Measurements from ENCODE around the gene P4HA3. TPM values are rescaled to one million over a fixed set of nuclear protein-coding genes. Genes with fewer than 3 reads are reported as not detected.
"Not testable (repeated sequence)": the region's sequence is repeated elsewhere in the genome, so short reads cannot be mapped to it uniquely, and the experiment has no call there.

Gene P4HA3
- total RNA-seq, 1 donor from 2014 or later = 0.96 TPM

GRCh38 chr11:74341921-74342320, 30.5 kb upstream of the P4HA3 start:
- no peak for TF ChIP-seq CTCF (IDR thresholded peaks at IDR 0.05)
- Histone ChIP-seq H3K4me1 (no peaks in the 10 kb centered on the region), H3K4me3 (no peak overlapping the region), H3K9me3 (no peaks in the 10 kb centered on the region), H3K27me3 (no peaks in the 10 kb centered on the region), H3K36me3 (no peaks in the 10 kb centered on the region), H3K27ac (no peak overlapping the region)
- intact Hi-C loops (cut with DNase I) = no loop called here
- DNase-seq (no peak), ATAC-seq (no peak)

GRCh38 chr11:74339619-74340018, 28.2 kb upstream of the P4HA3 start:
- H3K27me3 ChIP-seq = no peaks in the 10 kb centered on the region
- TF ChIP-seq CTCF (IDR thresholded peaks at IDR 0.05) = no peak
- H3K4me1 ChIP-seq = no peaks in the 10 kb centered on the region
- no peak for DNase-seq
- H3K27ac ChIP-seq = no peak overlapping the region
- no peaks in the 10 kb centered on the region for H3K9me3 ChIP-seq
- no peak for ATAC-seq
- intact Hi-C loops (cut with DNase I) = no loop called here
- H3K36me3 ChIP-seq = no peaks in the 10 kb centered on the region
- H3K4me3 ChIP-seq = no peak overlapping the region

DNA sequence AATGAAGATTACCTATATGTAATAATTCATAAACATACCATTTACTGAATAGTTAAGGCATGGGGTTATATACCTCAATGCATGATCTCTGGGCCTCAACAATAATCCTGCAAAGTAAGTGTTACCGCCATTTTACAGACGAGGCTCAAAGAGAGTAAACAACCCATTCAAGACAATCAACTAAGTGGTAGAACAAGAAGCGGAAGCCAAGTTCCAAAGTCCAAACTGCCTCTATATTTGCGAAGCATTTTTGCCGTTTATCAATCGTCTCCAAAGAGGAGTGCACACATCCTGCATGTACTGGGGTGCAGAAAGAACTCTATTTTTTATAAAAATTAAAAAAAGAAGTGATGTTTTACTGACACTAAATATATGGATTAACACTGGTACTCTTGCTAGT, 27.5 kb upstream of the P4HA3 start:
- no peak for DNase-seq
- Histone ChIP-seq H3K27ac (no peak overlapping the region), H3K9me3 (no peaks in the 10 kb centered on the region), H3K36me3 (no peaks in the 10 kb centered on the region), H3K4me1 (no peaks in the 10 kb centered on the region), H3K27me3 (no peaks in the 10 kb centered on the region), H3K4me3 (no peak overlapping the region)
- no peak for ATAC-seq
- intact Hi-C loops (cut with DNase I) = no loop called here
- TF ChIP-seq CTCF (IDR thresholded peaks at IDR 0.05) = no peak

GRCh38 chr11:74333193-74333592, 21.8 kb upstream of the P4HA3 start:
- Histone ChIP-seq H3K9me3 (no peaks in the 10 kb centered on the region), H3K4me3 (no peak overlapping the region), H3K36me3 (no peaks in the 10 kb centered on the region), H3K27me3 (no peaks in the 10 kb centered on the region), H3K27ac (no peak overlapping the region), H3K4me1 (no peaks in the 10 kb centered on the region)
- intact Hi-C loops (cut with DNase I) = no loop called here
- no peak for ATAC-seq
- no peak for TF ChIP-seq CTCF (IDR thresholded peaks at IDR 0.05)
- DNase-seq = no peak

DNA sequence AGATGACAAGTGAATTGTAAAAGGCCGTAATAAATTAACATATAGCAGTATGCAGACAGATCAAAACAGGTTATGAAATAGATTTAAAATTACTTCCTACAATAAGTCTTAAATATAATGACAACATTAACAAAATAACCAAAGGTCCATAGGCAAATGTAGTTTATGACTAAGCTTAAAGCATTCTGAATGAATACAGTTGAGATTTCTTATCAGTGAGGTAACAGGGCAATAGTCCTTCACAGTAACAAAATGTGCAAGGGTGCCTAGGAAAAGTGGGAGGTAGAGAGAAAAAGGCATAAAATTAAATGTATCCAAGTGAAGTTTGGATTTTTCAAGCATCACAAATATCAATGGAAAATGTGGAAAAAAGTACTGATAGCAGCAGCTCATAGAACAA, 20.9 kb upstream of the P4HA3 start:
- Histone ChIP-seq H3K4me1 (no peaks in the 10 kb centered on the region), H3K27me3 (no peaks in the 10 kb centered on the region), H3K9me3 (no peaks in the 10 kb centered on the region), H3K27ac (no peak overlapping the region), H3K36me3 (no peaks in the 10 kb centered on the region), H3K4me3 (no peak overlapping the region)
- TF ChIP-seq CTCF (IDR thresholded peaks at IDR 0.05) = no peak
- DNase-seq = no peak
- no peak for ATAC-seq
- intact Hi-C loops (cut with DNase I) = no loop called here

DNA sequence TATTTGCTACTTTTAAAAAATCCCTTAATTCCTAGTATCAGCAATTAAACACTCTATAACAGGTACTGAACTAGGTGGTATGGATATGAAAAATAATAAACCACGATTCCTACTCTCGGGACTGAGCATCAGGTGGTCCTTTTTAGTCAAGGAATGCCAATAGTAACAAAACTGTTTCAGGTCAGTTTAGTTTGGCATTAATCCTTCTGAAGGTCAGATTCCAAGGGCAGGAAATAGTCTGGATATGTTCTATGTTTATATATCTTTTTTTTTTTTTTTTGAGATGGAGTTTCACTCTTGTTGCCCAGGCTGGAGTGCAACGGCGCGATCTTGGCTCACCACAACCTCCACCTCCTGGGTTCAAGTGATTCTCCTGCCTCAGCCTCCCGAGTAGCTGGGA, 19.6 kb upstream of the P4HA3 start:
- H3K27me3 ChIP-seq; DNase-seq; H3K36me3 ChIP-seq; H3K4me1 ChIP-seq; H3K27ac ChIP-seq; H3K4me3 ChIP-seq; H3K9me3 ChIP-seq; ATAC-seq; intact Hi-C loops (cut with DNase I): not testable (repeated sequence)
